ENCODE data around the gene PCNP.
"Not testable (repeated sequence)": the region's sequence is repeated elsewhere in the genome, so short reads cannot be mapped to it uniquely, and the experiment has no call there.

The PCNP gene

GRCh38 chr3:101567528-101568317 lies 6.3 kb upstream of the PCNP start:
- DNase-seq = no peak

DNA sequence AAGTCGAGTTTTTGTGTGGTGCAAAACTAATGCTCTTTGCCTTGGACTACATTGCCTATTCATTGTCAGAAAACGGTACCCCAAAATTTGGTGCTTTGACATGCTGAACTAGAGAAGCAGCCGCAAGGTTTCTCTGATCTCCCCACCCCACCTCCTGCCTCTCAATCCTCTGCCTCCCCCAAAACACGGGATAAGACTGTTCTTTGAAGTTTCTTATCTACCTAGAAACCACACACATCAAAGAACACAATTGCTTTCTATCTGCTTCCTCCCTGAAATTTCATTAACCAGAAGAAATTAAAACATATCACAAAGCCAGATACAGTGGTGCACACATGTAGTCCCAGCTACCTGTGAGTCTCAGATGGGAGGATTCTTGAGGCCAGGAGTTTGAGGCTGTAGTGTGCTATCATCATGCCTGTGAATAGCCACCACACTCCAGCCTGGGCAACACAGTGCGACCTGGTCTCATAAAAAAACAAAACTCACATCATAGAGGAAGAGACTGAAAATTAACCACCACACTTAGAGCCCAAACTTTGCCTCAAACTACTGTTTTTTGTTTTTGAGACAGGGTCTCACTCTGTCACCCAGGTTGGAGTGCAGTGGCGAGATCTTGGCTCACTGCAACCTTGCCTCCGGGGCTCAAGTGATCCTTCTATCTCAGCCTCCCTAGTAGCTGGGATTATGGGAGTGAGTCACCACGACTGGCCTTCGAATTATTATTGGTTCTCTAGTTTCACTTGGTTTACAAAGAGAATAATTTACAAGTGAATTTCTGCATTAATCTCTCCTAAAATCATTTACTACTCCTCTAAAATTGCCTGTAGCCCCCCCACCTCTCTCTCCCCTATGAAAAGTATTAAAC lies 2.7 kb upstream of the PCNP start:
- DNase-seq = no peak

- peak; percentile 58 for DNase-seq
Observed at GRCh38 chr3:101574388-101575112, 570 bp downstream of the PCNP start.

DNA sequence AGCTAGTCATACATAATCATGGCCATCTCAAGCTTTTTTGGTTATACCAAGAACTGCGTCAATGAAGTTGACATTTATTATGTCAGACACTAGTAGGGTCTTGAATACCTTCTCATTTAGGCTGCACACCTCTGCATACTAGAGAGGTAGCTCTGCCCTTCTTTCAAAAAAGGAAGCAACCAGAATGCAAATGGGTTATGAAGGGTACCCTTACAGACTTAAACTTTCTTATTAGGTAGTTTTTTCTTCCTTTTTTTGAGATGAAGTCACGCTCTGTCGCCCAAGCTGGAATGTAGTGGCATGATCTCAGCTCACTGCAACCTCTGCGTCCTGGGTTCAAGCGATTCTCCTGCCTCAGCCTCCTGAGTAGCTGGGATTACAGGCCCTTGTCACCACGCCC lies 3.3 kb downstream of the PCNP start:
- no peak for DNase-seq

- no peak for DNase-seq
Observed at GRCh38 chr3:101588616-101589015, 14.6 kb downstream of the PCNP start.

GRCh38 chr3:101591071-101591470 lies 17.1 kb downstream of the PCNP start:
- no peak for DNase-seq

DNA sequence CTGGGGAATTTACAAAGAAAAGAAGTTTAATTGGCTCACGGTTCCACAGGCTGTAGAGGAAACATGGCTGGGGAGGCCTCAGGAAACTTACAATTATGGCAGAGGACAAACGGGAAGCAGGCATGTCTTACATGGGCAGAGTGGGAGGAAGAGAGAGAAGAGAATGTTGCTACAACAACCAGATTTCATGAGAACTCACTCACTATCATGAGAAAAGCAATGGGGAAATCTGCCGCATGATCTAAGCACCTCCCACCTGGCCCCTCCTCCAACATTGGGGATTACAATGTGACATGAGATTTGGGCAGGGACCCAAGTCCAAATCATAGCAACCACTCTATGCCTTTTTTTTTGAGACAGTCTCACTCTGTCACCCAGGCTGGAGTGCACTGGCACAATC lies 28.8 kb downstream of the PCNP start:
- DNase-seq = no peak

- no peak for DNase-seq
Observed at GRCh38 chr3:101603184-101603583, 29.2 kb downstream of the PCNP start.

- DNase-seq = not testable (repeated sequence)
Observed at GRCh38 chr3:101605398-101605797, 31.4 kb downstream of the PCNP start.

DNA sequence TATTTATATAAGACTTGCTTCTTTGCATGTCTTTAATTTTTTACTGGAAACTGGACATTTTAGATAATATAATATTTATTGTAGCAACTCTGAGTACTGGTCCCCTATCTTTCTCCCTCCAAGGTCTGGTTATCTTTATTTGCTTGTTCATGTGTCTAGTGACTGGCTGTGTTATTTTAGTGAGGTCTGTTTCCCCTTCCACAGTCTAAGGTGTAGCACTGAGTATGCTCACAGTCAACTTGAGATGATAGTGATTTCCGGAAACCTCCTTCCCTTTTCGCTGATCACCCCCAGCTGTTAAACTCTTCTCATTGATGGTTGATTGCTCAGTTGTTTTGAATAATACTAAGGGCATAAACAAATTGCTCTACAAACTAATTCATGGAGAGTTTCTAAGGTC lies 37.0 kb downstream of the PCNP start:
- DNase-seq = no peak

- DNase-seq = not testable (repeated sequence)
Observed at GRCh38 chr3:101613014-101613413, 39.0 kb downstream of the PCNP start.

DNA sequence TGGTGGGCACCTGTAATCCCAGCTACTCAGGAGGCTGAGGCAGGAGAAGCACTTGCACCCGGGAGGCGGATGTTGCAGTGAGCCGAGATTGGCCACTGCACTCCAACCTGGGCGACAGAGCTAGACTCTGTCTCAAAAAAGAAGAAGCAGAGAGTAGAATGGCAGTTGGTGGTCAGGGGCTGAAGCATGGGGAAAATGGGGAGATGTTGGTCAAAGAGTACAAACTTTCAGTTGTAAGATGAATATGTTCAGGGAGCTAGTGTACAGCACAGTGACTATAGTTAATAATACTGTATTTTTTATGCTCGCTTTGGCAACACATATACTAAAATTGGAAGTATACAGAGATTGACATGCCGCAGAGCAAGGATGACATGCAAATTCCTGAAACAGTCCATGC lies 41.5 kb downstream of the PCNP start:
- DNase-seq = no peak

DNA sequence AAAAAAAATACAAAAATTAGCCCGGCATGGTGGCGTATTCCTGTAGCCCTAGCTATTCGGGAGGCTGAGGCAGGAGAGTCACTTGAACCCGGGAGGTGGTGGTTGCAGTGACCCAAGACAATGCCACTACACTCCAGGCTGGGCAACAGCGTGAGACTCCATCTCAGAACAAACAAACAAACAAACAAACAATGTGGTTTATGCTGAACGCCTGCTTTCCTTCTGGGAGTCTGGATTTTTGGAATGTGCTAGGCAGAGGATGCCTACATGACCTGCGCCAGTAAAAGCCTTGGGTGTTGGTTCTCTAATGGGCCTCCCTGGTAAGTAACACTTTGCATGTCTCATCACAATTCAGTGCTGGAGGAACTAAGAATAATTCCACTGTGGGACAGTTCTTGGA lies 43.5 kb downstream of the PCNP start:
- no peak for DNase-seq

GRCh38 chr3:101618726-101619125 lies 44.7 kb downstream of the PCNP start:
- no peak for DNase-seq

GRCh38 chr3:101619734-101620133 lies 45.8 kb downstream of the PCNP start:
- no peak for DNase-seq

- DNase-seq = no peak
Observed at GRCh38 chr3:101623656-101624055, 49.7 kb downstream of the PCNP start.

DNA sequence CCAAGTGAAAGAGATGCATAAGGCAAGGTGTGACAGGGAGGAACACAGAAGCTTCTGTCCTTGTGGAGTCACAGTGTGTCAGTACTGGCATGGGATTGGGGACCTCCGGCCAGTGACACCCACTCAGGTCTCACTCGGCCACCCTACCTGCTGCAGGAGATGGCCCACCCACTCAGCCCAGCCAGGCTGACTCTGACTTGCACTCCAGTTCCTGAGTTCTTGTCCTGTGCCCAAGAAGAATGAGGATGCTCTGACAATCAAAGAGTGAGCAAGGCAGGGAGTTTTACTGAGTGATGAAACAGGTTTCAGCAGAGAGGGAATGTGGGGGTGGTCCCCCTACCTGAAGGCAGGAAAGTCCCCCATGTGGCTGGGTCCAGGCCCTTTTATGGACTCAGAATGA lies 50.9 kb downstream of the PCNP start:
- DNase-seq = no peak

- no peak for DNase-seq
Observed at GRCh38 chr3:101625879-101626278, 51.9 kb downstream of the PCNP start.

DNA sequence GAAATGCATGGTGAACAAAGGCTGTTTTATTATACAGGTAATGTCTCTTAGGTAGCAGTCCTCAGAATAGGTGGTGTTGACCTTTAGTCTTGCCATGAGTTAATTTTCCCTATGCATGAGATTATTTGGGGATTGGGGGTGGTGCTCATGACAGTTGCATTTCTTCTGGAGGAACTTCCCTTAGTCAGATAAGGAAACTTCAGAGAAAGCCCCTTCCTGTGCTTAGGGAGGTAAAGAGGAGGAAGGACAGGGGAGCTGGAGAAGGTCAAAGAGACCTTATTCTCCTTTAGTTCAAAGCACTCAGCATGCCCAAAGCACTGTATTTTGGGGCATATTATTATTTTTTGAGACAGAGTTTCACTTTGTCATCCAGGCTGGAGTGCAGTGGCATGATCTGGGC lies 55.2 kb downstream of the PCNP start:
- no peak for DNase-seq

DNA sequence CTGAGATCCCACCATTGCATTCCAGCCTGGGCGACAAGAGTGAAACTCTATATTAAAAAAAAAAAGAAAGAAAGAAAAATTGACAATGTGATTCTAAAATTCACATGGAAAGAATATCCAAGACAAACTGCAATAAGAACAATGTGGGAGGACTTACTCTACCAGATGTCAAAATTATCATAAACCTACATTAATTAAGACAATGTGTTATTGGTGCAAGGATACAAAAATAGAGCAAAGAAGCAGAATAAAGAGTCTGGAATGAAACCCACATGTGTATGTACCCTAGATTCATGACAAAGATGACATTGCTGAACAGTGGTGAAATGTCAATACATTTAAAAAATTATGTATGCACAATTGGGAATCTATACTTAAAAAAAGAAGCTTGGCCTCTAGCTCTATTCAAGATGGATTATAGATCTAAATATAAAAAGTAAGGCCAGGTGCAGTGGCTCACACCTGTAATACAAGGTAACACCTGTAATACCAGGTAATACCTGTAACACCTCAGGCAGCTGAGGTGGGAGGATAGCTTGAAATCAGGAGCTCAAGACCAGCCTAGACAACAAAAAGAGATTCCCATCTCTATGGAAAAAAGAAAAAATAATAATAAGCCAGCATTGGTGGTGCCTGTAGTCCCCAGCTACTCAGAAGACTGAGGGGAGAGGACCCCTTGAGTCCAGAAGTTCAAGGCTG lies 57.3 kb downstream of the PCNP start:
- DNase-seq = no peak

GRCh38 chr3:101631959-101632358 lies 58.0 kb downstream of the PCNP start:
- not testable (repeated sequence) for DNase-seq

DNA sequence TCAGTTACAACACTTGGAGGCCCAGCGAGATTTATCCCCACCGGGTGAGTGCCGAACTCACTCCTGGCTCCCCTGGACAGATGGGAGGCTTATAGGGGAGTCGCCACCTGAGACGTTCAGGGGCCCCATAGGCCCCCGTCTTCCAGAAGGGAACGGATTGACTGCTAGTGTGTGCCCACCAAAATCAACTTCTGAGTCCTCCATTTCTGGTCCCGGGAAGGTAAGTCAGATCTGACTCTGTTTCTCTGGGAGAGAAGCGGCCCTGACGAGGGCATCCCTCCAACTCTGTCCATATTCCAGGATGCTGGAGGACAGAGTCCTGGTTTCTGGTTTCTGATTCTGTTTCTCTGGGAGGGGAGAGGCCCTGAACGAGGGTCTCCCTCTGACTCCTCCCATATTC lies 58.6 kb downstream of the PCNP start:
- DNase-seq = no peak

GRCh38 chr3:101633186-101633585 lies 59.2 kb downstream of the PCNP start:
- no peak for DNase-seq
